Stimulated activated CD4-positive, alpha-beta T cell treated with anti-CD3 and anti-CD28 coated beads, TNF-alpha, amount 100 ng/mL, for 1 hour (primary cell): Measurements from ENCODE around the gene CIDEC.
"Not testable (repeated sequence)": the region's sequence is repeated elsewhere in the genome, so short reads cannot be mapped to it uniquely, and the experiment has no call there.

ENCODE experiments used
- DNase-seq, 3 donors: peaks; one replicate each; pipeline ENCODE4 v3.0.0-alpha.2; 2020; ENCODE audit warnings: low read depth in 3 of 3, low spot score in 1 of 3

The CIDEC gene

GRCh38 chr3:9902372-9903237 is 22.6 kb upstream of the CIDEC start, which contains the start of gene IL17RE:
IL17RE (plus strand) TSS chr3:9902848; CDS start chr3:9902933, 85 bp downstream.
- no peak for DNase-seq

GRCh38 chr3:9901967-9902366 is 21.9 kb upstream of the CIDEC start:
- DNase-seq: no peak

- DNase-seq: not testable (repeated sequence)
These were observed 20.9 kb upstream of the CIDEC start for GRCh38 chr3:9900965-9901415.

- DNase-seq: no peak
These were observed 19.3 kb upstream of the CIDEC start for GRCh38 chr3:9899289-9899791.

GRCh38 chr3:9898467-9899241 is 18.6 kb upstream of the CIDEC start:
- no peak for DNase-seq

- no peak for DNase-seq
These were observed 17.6 kb upstream of the CIDEC start for GRCh38 chr3:9897408-9898372.

GRCh38 chr3:9896755-9897407 is 16.8 kb upstream of the CIDEC start:
- DNase-seq: not testable (repeated sequence)

- DNase-seq: not testable (repeated sequence)
These were observed 15.7 kb upstream of the CIDEC start for GRCh38 chr3:9895715-9896114.

GRCh38 chr3:9893739-9894138 is 13.7 kb upstream of the CIDEC start:
- no peak for DNase-seq

- no peak for DNase-seq
These were observed 11.1 kb upstream of the CIDEC start for GRCh38 chr3:9891072-9891622.

GRCh38 chr3:9890249-9891071 is 10.4 kb upstream of the CIDEC start, which contains the start of gene JAGN1:
JAGN1 (plus strand) TSS chr3:9890610; CDS start chr3:9890723, 113 bp downstream.
- DNase-seq: peak; percentile 73 to 94 (median 86)

- DNase-seq: no peak
These were observed 9.4 kb upstream of the CIDEC start for GRCh38 chr3:9889405-9889804.

- DNase-seq: no peak
These were observed 8.5 kb upstream of the CIDEC start for GRCh38 chr3:9888540-9888939.

- DNase-seq: no peak
These were observed 7.4 kb upstream of the CIDEC start for GRCh38 chr3:9887480-9887879.

GRCh38 chr3:9886328-9886727 is 6.3 kb upstream of the CIDEC start:
- no peak for DNase-seq

- DNase-seq: no peak
These were observed 4.6 kb upstream of the CIDEC start for GRCh38 chr3:9884555-9885165.

GRCh38 chr3:9883706-9884554 is 3.9 kb upstream of the CIDEC start:
- DNase-seq: no peak

- DNase-seq: no peak
These were observed 1.4 kb upstream of the CIDEC start for GRCh38 chr3:9881441-9881840.
